Measurements from ENCODE around the gene DNMT3A. TPM values are rescaled to one million over a fixed set of nuclear protein-coding genes. Genes with fewer than 3 reads are reported as not detected.

Gene DNMT3A
- total RNA-seq, 1 experiment from 2014 or later = 35.7 TPM

DNA sequence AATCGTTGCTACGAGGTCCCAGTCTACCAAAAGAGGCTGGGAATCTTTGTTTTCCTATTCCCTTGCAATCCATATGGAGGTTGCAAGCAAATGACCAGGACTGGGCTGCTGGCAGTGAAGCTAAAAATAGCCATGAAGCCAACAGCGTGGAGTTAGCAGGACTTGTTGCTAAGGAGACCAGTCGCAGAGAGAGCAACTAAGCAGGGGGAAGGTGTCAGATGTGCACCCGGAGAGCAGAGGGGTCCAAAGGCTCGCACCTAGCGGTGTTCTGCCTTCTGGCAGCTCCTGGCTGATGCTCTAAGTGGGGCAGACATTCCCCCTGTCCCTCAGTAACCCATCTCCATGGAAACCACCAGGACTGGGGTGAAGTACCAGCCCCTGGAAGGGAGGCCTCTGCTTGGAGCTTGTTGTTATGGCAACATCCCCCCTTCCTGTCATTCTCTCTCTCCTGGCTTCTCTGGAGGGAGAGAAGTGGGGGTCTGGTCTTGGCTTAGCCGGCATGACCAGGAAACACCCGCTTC lies 84.6 kb downstream of the DNMT3A start:
- Mint-ChIP-seq H3K36me3 (ENCODE audit: insufficient read depth, unreplicated experiment) (peaks cover 2% of the 10 kb centered on the region), H3K27me3 (ENCODE audit: unreplicated experiment) (no peaks in the 10 kb centered on the region), H3K9me3 (ENCODE audit: low read depth, unreplicated experiment) (no peaks in the 10 kb centered on the region), H3K4me1 (ENCODE audit: low read depth, unreplicated experiment) (no peaks in the 10 kb centered on the region), H3K27ac (ENCODE audit: unreplicated experiment) (no peak overlapping the region), H3K4me3 (ENCODE audit: low read depth, unreplicated experiment) (no peak overlapping the region)
- intact Hi-C loops (cut with micrococcal nuclease; ENCODE audit: unreplicated experiment) = no loop called here
- CTCF ChIA-PET = interaction anchor here (0.5 kb wide), 1 partner anchor 187 kb away, joined by 3 read pairs; no protein-coding TSS in a partner anchor
- TF ChIP-seq, protein P1, sequence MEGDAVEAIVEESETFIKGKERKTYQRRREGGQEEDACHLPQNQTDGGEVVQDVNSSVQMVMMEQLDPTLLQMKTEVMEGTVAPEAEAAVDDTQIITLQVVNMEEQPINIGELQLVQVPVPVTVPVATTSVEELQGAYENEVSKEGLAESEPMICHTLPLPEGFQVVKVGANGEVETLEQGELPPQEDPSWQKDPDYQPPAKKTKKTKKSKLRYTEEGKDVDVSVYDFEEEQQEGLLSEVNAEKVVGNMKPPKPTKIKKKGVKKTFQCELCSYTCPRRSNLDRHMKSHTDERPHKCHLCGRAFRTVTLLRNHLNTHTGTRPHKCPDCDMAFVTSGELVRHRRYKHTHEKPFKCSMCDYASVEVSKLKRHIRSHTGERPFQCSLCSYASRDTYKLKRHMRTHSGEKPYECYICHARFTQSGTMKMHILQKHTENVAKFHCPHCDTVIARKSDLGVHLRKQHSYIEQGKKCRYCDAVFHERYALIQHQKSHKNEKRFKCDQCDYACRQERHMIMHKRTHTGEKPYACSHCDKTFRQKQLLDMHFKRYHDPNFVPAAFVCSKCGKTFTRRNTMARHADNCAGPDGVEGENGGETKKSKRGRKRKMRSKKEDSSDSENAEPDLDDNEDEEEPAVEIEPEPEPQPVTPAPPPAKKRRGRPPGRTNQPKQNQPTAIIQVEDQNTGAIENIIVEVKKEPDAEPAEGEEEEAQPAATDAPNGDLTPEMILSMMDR (IDR thresholded peaks at IDR 0.05; ENCODE audit: unreplicated experiment) = no peak
- DNase-seq = no peak
- no TSS peak for BruUV-seq (replicated peaks)

DNA sequence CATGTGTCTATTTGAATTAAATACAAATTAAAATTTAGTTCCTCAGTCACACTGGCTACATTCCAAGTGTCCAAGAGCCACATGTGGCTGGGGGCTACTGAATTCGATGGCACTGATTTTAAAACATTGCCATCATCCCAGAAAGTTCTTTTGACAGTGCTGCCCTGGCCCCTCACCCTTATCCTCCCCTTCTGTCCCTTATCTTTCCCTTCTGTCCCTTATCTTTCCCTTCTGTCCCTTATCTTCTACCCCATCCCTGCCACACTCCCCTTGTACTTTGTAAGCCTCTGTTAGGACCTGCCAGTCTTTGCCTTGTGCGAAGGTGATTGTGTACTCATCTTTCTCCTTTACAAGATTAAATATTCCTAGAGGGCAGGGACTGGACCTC lies 85.2 kb downstream of the DNMT3A start:
- Mint-ChIP-seq H3K4me3 (ENCODE audit: low read depth, unreplicated experiment) (no peak overlapping the region), H3K27me3 (ENCODE audit: unreplicated experiment) (no peaks in the 10 kb centered on the region), H3K27ac (ENCODE audit: unreplicated experiment) (no peak overlapping the region), H3K36me3 (ENCODE audit: insufficient read depth, unreplicated experiment) (peaks cover 8% of the 10 kb centered on the region), H3K9me3 (ENCODE audit: low read depth, unreplicated experiment) (no peaks in the 10 kb centered on the region), H3K4me1 (ENCODE audit: low read depth, unreplicated experiment) (no peaks in the 10 kb centered on the region)
- TF ChIP-seq, protein P1 (IDR thresholded peaks at IDR 0.05; ENCODE audit: unreplicated experiment) = no peak
- intact Hi-C loops (cut with micrococcal nuclease; ENCODE audit: unreplicated experiment) = no loop called here
- BruUV-seq (replicated peaks) = no TSS peak
- CTCF ChIA-PET = no interaction called here
- DNase-seq = no peak

DNA sequence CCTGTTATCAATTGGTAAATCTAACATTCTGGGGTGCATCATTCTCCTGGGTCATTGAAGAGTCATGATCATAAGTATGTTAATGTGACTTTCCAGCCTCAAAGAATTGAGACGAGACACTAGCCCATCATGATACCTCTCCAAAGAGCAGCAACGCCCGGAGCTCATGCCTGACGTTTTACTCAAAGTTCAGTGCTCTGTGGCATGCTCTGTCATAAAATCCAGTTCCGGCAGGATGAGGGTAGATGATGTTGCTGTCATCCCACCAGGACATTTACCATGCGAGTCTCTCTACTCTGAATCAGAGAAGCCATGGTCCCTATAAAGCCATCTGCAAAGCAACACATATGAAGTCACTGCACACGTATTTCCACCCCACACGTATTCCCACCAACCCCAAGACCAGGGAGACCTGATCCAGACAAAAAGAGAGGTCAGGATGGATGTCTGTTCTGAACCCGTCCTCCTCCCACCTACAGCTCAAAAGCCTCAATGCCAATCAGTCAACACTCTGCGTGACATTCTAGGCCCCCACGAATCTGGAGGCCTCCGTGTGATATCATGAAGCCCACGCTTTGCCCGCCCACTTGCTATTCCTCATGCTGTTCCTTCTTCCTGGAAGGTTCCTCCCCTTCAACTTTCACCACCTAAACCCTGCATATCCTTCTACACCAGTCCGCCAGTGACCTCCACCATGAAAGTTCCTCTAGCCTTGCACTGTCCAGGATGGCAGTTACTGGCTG lies 85.8 kb downstream of the DNMT3A start:
- Mint-ChIP-seq H3K27me3 (ENCODE audit: unreplicated experiment) (no peaks in the 10 kb centered on the region), H3K27ac (ENCODE audit: unreplicated experiment) (no peak overlapping the region), H3K4me3 (ENCODE audit: low read depth, unreplicated experiment) (no peak overlapping the region), H3K36me3 (ENCODE audit: insufficient read depth, unreplicated experiment) (peaks cover 14% of the 10 kb centered on the region), H3K4me1 (ENCODE audit: low read depth, unreplicated experiment) (no peaks in the 10 kb centered on the region), H3K9me3 (ENCODE audit: low read depth, unreplicated experiment) (no peaks in the 10 kb centered on the region)
- TF ChIP-seq, protein P1 (IDR thresholded peaks at IDR 0.05; ENCODE audit: unreplicated experiment) = no peak
- CTCF ChIA-PET = no interaction called here
- BruUV-seq (replicated peaks) = no TSS peak
- intact Hi-C loops (cut with micrococcal nuclease; ENCODE audit: unreplicated experiment) = no loop called here
- DNase-seq = no peak

DNA sequence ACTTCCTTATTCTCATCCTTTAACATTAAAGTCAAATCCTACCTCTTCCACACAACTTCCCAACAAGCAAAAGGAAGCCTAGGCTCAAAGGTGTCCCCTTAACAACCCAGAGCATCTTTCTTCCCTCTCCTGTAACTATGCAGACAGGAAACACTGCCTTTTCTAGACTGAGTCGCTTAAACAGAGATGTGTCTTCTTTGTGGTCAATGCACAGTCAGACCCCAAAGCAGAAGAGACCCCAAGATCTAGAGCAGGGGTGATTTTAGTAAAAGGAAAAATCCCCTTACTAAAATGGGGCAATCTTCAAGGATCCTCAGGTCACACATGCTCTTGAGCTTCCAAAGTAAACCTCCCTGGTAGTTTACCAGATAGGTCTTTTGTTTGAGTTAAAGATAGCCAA lies 86.8 kb downstream of the DNMT3A start:
- H3K4me1 Mint-ChIP-seq (ENCODE audit: low read depth, unreplicated experiment) = no peaks in the 10 kb centered on the region
- H3K27ac Mint-ChIP-seq (ENCODE audit: unreplicated experiment) = no peak overlapping the region
- DNase-seq = no peak
- H3K27me3 Mint-ChIP-seq (ENCODE audit: unreplicated experiment) = no peaks in the 10 kb centered on the region
- peaks cover 18% of the 10 kb centered on the region for H3K36me3 Mint-ChIP-seq (ENCODE audit: insufficient read depth, unreplicated experiment)
- H3K9me3 Mint-ChIP-seq (ENCODE audit: low read depth, unreplicated experiment) = no peaks in the 10 kb centered on the region
- intact Hi-C loops (cut with micrococcal nuclease; ENCODE audit: unreplicated experiment) = no loop called here
- CTCF ChIA-PET = no interaction called here
- TF ChIP-seq, protein P1 (IDR thresholded peaks at IDR 0.05; ENCODE audit: unreplicated experiment) = no peak
- BruUV-seq (replicated peaks) = no TSS peak
- no peak overlapping the region for H3K4me3 Mint-ChIP-seq (ENCODE audit: low read depth, unreplicated experiment)

All from Calu3 (cell line).